MM.1S (cell line): ENCODE results near the gene KIAA1671.

Experiments
- EZH2 ChIP-seq: fragments of 300-600 bp; sonication (generic); optimal IDR thresholded peaks from 2 replicates; pipeline ENCODE3; 2017; ENCODE audit warnings: low read depth, mild to moderate bottlenecking, antibody characterized with exemption, low read length, mixed read lengths
- EZH2phosphoT487 ChIP-seq: fragments of 300-600 bp; sonication (generic); IDR thresholded peaks from 2 replicates; pipeline ENCODE4 v1.6.1; 2018; ENCODE audit warnings: antibody characterized with exemption, low read length
- TF ChIP-seq, protein P1 (sequence below): fragments of 300-600 bp; sonication (generic); IDR thresholded peaks from 2 replicates; pipeline ENCODE4 v1.5.1; 2016; ENCODE audit warnings: antibody characterized with exemption, low read length, mixed read lengths

DNA sequence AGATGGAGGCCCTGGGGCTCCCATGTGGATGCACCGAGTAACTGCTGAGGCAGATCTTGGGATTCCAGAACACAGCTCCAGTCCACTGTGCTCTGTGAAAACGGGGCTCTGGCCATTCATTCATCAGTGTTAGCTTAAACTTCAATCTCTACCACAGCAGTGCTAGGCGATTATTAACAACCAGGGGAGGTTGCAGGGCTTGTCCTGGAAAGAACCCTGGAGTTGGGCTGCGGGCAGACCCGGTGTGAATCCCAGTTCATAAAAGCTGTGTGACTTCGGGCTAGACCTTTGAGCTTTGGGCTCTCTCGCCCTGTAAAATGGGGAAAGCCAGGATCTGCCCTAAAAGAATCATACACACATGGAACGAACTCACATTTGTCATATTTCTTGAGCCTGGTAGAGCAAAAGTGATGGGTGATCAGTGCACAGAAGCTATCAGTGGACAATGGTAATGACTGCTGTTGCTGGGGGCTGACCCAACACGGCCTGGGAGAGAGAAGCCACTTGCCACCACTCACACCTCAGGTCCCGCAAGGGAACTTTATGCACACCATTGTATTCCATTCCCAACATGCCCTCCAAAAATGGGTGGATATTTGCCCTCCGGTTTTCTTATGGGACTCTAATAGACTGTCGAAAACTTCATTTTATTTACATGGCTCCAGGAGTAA, 231.6 kb downstream of the KIAA1671 start:
- no peak for TF ChIP-seq EZH2phosphoT487
- TF ChIP-seq, protein P1, sequence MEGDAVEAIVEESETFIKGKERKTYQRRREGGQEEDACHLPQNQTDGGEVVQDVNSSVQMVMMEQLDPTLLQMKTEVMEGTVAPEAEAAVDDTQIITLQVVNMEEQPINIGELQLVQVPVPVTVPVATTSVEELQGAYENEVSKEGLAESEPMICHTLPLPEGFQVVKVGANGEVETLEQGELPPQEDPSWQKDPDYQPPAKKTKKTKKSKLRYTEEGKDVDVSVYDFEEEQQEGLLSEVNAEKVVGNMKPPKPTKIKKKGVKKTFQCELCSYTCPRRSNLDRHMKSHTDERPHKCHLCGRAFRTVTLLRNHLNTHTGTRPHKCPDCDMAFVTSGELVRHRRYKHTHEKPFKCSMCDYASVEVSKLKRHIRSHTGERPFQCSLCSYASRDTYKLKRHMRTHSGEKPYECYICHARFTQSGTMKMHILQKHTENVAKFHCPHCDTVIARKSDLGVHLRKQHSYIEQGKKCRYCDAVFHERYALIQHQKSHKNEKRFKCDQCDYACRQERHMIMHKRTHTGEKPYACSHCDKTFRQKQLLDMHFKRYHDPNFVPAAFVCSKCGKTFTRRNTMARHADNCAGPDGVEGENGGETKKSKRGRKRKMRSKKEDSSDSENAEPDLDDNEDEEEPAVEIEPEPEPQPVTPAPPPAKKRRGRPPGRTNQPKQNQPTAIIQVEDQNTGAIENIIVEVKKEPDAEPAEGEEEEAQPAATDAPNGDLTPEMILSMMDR = no peak
- TF ChIP-seq EZH2 = no peak
